DMS53 treated with DMSO at 0.1 percent for 48 hours (cell line): ENCODE results near the gene NUAK2.
"Not testable (repeated sequence)": the region's sequence is repeated elsewhere in the genome, so short reads cannot be mapped to it uniquely, and the experiment has no call there.

Source experiments
- DNase-seq: peaks from one replicate; lab custom pipeline; 2025; ENCODE audit not compliant: unreplicated experiment; lab: John Stamatoyannopoulos, UW

The NUAK2 gene

DNA sequence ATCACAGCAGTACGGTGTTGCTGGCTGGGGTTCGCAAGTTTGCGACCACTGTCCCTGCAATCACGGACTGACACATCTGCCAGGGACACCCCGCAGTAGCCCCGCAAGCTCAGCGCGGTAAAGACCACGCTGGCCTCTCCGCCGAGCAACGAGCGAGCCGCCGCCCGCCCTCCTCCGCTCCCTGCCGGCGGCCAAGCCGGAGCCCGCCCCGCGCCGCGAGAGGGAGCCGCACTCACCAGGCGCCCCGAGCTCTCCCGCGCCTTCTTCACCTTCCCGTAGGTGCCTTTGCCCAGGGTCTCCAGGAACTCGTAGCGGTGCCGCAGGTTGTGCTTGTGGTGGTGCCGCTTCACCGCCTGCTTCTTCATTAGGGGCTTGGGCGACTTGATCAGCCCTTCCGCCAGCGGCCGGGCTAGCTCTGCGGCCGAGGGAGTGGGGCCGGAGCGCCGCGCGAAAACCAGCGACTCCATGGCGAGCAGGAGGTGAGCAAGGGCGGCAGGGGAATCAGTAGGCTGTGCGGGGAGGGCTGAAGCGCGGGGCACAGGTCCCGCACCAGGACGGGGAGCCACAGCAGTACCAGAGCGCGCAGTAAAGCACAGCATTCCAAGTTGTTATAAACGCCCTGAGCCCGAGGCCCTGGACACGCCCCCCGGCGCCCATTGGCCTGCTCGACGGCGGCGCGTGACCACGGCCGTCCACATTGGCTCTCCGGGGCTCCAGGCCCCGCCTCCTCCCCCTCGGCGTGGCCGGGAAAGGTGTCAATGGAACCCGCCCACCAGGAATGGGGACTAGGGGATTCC lies at the start of gene NUAK2:
NUAK2 (minus strand) TSS at position 584 of the 797 bp plus-strand sequence; CDS start at position 467, 117 bp downstream.
- peak; percentile 90 for DNase-seq

DNA sequence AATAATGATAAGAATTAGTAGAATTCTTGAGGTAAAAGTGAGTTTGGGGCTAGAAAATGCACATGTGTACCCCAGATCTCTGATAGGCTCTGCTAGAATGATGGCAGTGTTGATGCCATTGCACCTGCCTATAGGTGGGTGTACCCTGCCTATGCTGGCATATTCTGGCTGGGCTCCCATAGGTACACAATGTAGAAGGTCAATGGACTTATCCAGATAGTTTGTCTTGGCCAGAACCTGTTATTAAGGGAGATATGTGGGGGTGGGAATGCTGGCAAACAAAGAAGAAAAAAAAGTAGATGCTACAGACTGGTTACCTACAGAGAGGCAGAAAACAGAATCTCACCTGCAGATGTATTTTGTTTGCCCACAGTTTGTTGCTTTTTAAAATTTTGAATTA lies 49.2 kb upstream of the NUAK2 start:
- DNase-seq = no peak

DNA sequence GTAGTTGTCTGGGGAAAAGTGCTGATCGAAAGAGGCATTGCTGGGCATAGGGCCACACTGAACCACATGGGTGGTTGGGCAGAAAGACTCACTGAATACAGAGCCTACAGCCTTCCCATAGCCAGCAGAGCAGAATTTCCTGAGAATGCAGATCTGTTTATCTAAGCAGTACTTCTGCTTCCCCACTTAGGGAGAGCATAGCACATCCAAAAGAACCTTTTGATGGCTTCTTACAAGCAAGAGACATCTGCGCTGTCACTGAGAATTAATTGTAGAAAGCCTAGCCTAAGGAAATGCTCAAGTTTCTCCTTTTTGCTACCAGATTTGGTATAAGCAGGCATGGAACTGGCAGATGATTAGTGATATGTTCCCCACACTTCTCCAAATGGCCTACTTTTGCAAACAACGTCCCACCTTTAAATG lies 48.2 kb upstream of the NUAK2 start:
- DNase-seq = no peak

DNA sequence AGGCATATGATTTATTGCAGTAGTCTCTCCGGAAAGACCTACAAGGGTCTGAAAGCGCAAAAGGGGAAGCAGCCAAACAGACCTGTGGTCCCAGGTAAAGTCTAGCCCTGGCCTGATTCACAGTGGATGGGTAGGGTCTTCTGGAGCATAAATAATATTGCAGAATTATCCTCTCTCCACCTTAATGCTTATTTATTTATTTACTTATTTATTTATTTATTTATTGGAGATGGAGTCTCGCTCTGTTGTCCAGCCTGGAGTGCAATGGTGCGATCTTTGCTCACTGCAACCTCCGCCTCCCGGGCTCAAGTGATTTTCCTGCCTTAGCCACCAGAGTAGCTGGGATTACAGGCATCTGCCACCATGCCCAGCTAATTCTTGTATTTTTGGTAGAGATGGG lies 46.9 kb upstream of the NUAK2 start:
- DNase-seq = no peak

DNA sequence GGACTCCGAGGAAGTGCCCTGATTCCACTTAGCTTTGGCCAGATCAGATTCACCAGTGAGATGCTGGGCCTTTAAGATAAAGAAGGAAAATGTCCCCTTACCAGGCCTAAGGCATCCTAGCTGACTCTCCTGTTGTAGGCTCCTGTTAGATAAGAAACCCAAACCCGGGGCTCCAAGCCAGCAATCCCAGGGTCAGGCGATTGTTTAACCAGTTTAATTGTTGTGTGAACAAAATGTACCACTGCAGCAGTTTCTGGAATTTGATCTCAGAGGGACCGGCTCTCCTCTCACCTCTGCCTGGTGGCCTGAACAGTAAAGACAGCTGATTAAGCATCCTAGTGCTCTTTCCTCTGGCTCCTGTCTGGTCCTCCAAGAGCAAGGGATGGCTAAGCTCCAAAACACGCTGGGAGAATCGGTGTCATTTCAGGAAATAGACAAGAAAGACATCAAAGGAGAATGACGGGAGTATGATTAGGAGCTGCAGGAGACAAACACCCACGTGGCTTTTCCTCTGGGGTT lies 44.5 kb upstream of the NUAK2 start:
- DNase-seq = peak; percentile 39

DNA sequence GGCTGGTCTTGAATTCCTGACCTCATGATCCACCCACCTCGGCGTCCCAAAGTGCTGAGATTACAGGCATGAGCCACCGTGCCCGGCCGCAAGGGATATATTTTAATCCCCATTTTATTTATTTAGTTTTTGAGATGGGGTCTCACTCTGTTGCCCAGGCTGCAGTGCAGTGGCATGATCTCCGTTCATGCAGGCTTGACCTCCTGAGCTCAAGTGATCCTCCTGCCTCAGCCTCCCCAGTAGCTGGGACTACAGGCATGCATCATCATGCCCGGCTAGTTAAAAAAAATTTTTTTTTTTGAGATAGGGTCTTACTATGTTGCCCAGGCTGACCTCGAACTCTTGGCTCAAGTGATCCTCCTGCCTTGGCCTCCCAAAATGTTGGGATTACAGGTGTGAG lies 43.5 kb upstream of the NUAK2 start:
- not testable (repeated sequence) for DNase-seq

DNA sequence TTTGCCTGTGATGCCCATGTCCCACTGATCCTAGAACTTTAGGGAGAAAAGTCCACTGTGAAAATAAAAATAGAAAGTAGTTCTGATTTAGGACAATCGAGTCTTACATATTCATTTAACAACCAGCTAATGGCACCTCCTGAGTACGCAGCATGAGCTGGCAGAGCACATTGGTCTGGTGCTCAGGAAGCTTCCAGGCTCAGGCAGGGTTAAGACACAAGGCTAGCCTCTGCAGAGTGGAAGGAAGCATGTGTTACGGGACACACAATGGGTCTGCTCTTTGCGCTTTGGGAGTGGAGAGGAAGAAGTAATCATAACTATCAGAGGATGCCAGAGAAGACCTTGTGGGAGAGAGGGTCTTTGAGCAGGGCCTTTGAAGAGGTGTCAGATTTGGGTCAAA lies 39.3 kb upstream of the NUAK2 start:
- DNase-seq = no peak

DNA sequence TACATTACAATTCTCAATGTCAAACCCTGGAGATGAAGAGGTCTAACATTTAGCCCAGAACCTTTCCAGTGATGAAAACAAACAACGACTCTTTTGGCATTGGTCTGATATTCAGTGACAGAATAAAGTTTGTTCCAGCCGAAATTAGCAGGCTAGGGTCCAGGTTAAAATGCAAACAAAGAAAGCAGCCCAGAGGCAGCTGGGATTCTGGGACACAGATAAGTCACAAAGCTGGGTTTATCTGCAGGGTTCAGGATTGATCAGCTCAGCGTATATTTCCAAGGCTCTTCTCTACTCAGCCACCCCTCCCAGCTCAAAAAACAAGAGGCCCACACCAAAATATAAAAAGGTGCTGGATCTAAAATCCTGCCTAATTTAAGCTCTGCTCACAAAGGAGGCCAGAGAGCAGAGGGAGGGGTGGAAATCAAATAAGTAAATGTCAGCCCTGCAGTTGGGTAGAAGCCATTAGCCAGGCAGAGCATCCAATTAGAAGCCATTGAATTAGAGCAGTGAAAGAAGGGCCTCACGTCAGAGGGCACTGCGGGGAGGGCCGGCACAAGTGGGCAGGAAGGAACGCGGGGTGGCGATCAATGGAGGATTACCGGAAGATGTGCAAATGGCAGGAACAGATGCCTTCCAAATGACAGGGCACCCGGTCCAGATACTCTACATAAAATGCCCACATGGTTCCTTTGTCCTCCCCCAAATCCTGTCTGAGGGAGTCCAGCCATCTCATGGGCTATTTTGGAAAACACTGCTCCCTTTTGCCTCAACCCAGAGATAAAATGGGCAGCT lies 38.4 kb upstream of the NUAK2 start:
- DNase-seq = no peak

DNA sequence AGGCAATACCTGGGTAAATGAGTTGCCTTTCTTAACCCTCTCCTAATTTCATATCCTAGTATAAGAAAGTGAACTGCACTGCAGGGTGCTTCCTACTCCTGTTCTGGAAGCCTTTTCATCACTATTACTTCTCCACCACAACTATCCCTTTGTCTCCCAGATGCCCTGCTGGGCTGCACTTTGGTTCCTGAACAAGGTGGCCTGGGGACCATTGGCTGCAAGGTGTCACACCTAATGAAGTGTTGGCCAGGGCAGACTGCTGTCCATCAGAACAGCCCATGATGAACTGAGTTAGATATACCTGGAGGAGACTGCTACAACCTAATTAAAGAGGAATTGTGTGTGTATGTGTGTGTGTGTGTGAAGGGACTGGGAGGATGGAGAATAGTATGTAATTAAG lies 37.0 kb upstream of the NUAK2 start:
- no peak for DNase-seq

DNA sequence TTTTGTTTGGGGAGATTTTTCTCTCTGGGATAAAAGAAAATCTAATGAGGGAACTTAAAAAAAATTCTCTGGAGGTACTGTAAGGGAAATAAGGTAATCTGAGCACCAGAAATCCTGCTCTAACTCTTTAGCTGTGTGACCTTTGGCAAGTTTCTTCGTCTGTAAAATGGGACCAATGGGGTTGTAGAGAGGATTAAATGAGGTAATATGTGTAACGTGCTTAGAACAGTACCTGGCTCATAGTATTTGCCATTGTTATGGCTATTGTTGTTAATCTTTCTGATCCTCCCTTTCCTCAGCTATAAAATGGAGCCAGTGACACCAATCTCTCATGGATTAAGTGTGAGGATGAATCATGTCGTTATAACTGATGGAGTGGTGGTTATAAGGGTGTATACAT lies 36.0 kb upstream of the NUAK2 start:
- no peak for DNase-seq

DNA sequence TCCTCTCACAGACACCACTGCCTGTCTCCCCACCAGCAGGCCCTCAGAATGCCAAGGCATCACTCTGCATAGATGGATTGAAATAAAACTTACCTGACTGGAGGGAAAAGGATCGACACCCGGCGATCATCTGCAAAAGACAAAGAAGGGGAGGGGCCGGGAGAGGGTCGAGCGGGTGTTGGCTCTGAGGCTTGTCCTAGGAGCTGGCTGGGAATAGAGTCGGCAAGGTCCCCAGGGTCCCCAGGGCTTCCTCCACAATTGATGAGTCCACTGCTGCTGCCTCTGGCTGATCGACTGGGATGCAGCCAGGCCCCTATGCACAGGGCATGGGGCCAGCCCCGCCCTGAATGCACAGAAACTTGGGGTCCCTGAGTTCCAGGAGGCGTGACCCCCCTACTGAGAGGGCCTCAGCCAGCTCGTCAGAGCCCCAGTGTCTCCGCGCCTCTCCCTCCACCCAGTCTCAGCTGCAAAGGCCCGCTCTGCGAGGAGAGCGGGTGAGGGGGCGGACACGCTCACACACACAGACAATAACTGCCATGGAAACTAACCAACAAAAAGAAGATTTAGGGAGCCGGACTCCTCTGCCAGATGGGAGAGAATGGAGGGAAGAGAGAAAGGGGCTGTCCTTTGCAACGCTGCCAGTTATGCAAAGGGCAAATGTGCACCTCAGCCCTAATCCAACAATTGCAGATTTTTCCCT lies 35.0 kb upstream of the NUAK2 start, which contains the start of gene KLHDC8A:
KLHDC8A (minus strand) TSS at position 483 of the 700 bp plus-strand sequence. CDS start 13,318 bp downstream, outside the sequence.
- DNase-seq = no peak

DNA sequence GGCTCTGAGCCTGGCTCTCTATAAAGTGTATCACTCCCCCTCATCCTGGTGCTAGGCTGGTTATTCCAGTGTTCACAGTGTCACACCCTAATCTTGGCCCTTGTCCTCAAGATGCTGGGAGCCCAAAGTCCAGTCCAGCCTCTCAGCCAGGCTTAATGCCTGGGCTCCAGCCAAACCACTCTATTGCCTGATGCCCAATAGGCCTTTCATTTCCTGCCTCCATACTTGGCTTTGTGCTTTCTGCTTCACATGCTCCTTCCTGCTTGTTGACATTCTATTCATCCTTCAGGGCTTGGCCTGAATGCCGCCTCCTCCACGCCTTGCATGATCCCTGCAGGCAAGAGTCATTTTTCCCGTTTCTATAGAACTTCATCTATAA lies 33.5 kb upstream of the NUAK2 start:
- DNase-seq = no peak

DNA sequence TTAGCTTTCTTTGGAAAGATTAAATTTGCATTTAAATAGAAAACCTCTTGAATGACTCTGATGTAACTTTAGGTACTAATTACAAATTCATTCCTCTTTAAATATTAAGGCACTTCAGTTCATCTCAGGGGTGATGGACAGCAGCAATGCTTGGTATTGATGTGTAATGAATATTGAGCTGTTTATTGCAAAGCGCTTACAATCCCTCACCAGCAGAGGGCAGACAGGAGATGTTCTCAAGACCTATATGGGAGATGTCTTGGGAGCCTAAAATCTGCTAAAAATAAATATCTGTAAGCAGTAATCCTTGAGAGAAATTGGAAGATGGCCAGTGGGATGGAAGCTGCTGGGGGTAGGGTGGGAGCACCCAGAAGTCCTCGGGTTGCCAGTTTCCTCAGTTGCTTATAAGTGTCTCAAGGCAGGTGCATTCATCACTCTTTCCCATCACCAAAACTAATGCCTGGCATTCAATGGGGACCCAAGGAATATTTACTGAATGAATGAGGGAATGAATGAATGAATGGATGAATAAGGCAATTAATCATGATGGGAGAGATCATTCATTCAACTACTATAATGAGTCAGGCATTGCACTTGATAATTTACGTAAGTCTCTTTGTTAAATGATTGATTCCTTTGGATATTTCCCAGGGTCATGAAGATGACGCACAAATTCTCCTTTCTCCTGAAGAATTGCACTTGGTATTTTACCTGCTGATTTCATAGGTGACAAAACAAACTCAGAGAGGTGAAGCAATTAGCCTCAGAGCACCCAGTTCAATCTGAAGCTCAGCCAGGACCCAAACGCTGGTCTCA lies 32.9 kb upstream of the NUAK2 start:
- DNase-seq = peak; percentile 72

DNA sequence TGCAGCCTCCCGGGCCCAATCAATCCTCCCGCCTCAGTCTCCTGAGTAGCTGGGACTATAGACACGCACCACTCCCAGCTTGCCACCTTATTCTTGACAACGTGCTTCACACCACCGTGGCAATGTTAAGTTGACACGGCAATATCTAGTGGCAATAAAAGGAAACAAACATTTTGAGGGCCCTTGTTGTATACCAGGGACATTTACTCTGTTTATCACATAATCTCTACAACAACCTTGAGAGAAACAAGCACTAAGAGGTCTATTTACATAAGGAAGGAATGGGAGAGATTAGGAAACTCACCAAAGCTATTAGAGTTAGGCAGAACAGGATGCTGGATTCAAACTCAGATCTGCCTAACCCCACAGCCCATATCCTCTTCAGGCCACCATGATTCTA lies 32.1 kb upstream of the NUAK2 start:
- no peak for DNase-seq

DNA sequence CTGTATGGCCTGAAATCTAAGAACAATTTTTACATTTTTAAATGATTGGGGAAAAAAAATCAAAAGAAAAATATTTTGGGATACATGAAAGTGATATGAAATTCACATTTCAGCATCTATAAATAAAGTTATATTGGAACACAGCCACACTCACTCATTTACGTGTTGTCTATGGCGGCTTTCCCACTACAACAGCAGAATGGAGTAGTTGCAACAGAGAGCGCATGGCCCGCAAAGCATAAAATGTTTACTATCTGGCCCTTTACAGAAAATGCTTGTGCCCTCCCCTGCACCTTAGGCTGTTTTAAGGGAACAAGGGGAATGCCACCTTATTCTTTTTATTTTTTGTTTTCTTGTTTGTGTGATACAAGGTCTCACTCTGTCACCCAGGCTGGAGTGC lies 31.6 kb upstream of the NUAK2 start:
- no peak for DNase-seq

DNA sequence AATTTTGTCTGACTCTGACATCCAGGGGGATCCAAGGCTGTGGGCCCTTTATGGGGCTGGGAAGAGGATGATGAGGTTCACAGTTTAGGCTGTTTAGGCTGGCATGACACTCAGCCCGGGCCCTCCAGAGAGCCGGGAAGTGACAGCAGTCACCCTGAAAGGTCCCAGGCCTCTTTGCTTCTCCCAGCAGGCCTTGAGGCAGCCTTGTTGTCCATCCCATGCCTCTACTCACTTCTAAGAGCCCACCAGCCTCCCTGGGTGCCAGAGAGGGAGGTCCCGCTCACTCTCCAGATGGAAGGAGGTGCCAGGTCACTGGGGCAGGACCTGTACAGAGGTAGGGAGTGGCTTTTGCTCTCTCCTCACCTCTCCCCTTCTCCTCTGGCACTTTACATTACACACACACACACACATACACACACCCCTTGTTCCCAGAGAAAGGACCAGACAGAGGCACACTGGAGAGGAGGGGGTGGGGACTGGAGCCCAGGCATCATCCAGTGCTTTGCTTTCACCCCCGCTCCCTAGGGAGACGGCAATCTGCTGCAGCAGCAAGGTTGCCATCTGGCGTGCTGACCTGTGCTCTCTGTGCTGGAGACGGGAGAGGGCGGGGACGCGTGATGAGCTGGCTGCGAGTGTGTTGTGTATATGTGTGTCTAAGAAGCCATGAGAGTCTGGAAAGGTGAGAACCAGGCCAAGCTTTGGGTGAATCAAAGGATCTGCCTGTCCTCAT lies 30.6 kb upstream of the NUAK2 start:
- peak; percentile 81 for DNase-seq

DNA sequence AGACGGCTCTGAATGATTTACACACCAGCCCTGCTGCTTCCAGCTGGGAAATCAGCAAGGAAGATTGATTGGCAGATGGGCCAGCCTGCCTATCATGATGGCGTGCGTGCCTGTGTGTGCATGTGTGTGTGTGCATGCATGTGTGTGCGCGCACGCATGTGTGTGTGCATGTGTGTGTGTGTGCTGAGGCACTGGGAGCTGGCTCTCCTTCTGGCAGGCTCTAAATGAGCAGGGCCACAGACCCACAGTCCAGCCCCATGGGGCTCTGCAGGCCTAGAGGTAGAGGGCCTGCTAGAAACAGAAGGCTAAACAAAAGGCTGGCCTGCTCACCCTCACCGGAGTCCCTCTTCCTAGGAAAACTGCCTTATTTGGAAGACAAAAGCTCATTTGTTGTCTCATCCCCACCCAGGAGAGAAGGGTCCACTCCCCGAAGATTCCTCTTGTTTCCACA lies 29.2 kb upstream of the NUAK2 start:
- no peak for DNase-seq

DNA sequence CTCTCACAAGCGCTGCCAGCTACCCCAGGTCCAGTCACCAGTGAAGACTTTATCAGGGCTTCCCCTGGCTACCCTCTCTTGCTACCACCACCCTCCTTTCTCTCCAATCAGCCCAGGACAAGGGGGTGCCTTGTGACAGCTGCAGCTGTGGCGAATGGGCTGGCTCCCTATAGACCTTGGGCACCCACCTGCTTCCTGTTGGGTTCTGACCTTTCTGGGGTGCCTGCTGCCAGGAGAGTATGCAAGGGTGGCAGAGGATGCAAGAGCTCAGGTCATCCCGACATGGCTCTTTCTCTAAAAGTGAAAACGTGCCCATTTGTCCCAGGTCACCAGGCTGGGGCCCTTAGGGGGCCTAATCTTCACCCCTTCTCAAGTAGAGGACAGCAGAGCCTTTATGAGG lies 28.6 kb upstream of the NUAK2 start:
- no peak for DNase-seq

DNA sequence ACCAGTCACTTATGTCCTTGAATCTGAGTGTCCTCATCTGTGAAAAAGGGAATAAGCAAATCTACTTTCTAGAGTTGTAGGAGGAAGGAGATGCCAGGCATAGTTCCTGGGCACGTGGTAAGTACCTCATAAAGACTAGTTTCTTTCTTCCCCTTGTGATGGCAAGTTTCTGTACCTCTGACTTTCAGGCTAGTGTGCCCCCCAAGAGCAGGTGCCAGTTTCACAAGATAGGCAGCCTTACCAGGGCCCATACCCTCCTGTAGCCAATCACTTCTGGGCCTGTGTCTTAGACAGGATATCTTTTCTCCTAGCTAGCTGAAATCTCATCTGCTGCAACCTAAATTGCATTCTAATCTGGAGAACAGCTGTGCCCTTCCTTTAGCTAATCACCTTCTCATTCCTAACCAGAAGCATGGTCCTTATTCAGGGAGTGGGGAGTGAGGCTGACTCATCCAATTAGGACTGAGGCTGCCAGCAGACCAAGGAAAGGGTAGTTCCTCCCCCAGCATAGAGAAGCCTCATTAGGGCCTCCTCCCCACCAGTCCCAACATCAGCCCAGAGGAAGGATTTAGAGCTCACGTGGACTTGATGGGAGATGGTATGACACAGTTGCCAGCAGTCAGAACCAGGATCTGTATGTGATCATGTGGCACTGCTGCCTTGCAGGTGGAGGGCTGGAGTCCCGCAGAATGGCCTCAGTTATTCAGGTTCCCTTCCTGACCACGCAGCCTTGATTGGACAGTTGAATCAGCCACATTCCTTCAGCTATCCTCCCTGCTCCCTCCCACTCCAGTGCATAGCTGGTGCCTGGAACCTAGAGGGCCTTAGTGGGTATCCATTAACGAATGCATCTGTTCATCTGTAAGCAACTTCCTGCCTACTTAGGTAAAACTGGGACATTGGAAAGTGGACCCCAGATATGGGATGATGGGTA lies 27.3 kb upstream of the NUAK2 start:
- no peak for DNase-seq
